Fibroblast of skin of abdomen (primary cell): ENCODE results near the gene ITPKB.
"Not testable (repeated sequence)": the region's sequence is repeated elsewhere in the genome, so short reads cannot be mapped to it uniquely, and the experiment has no call there.

Source experiments
- DNase-seq: peaks from one replicate; pipeline ENCODE4 v3.0.0-alpha.2; 2013

The ITPKB gene

DNA sequence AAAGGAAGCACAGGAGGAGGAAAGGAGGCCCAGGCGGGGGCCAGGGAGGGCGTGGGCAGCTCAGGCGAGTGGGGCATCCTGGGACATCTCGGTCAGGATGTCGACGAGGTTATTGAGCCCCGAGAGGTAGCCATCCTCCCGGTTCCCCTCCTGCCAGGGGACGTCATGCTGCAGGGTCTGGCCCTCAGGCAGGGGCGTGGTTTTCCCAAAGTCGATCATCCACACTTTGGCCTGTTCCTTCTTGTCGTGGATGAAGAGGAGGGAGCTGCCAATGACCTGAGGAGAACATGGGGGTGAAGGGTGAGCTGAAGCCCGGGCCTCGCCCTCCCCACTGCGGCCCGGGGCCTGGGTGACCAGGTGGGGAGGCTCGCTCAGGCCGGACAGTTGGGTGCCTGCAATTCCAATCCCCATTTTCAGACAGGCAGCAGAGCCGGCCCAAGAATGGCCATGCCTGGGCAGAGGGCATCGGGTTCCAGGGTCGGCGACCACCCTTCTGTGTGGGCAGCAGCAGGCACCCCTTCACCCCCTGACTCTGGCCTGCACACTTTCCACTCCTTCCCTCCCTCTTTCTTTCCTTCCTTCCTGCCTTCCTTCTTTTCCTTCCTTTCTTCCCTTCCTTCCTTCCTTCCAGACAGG lies 104.4 kb downstream of the ITPKB start:
- DNase-seq, result no peak

GRCh38 chr1:226634166-226634588 lies 104.9 kb downstream of the ITPKB start:
- peak; percentile 45 for DNase-seq

- no peak for DNase-seq
Observed at GRCh38 chr1:226633541-226634165, 105.4 kb downstream of the ITPKB start.

- no peak for DNase-seq
Observed at GRCh38 chr1:226632922-226633351, 106.1 kb downstream of the ITPKB start.

- no peak for DNase-seq
Observed at GRCh38 chr1:226632169-226632879, 106.8 kb downstream of the ITPKB start.

- no peak for DNase-seq
Observed at GRCh38 chr1:226631229-226632000, 107.7 kb downstream of the ITPKB start.

DNA sequence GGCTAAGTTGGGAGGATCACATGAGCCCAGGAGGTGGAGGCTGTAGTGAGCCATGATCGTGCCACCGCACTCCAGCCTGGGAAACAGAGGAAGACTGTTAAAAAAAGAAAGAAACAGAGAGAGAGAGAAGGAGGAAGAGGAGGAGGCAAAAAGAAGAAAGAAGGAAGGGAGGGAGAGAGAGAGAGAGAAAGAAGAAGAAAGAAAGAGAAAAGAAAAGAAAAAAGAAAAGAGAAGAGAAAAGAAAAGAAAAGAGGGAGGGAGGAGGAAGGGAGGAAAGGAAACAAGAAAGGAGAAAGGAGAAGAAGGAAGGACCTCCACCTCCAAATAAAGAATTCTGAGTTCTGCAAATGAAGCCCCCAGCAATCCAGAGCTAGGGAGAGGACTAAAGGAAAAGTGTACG lies 108.5 kb downstream of the ITPKB start:
- no peak for DNase-seq

DNA sequence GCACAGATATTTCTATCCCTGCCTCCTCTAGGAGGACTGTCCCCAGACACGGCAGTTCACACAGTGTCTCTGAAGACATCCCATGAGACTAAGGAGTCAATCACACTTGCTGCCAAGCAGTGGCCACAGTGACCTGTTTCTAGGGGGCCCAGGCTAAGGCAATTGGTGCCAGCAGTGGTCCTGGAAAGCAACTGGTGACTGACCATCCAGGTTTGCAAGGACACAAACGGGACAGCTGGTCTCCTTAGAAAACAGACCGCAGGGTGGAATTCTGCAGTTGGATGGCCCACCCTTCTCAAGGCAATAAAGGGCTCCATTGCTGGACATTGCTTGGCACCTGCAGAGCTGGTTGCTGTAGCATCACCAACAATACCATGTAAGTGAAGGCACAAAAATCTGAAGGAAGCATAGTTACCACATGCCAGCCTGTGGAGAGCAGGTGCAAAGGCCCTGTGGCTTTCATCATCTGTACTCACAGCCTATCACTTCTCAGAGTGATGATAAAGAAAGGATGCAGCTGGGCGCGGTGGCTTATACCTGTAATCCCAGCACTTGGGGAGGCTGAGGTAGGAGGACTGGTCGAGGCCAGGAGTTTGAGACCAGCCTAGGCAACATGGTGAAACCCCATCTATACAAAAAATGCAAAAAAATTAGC lies 109.1 kb downstream of the ITPKB start:
- DNase-seq, result no peak

DNA sequence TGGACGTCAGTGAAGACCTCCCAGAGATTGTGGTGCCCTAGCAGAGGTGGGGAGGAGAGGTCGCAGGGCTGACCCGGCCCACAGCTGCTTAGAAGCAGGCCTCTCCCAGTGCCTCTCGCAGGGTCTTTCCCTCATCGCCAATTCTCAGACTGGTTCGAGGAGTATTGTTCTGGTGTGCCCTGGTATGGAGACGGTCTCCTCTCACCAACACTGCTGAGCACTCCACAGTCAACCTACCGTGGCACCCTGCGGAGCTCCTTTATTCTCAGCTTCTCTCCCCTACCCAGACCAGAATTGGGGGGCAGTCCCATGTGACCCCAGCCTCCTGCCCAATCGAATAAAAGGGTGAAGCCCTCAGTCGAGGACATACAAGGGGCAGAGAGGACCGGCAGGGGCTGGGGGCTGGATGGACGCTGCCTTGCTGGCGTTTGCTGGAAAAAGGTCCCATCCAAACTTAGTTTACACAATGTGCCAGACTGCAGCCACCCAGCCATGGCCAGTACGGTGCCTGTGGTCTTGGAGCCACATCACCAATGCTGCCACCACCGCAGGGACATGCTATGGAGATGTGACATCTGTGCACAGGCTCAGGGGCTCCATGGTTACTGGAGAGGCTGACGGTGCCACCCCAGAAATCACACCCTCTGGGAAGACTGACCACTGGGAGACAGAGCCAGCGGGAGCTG lies 109.7 kb downstream of the ITPKB start:
- no peak for DNase-seq

DNA sequence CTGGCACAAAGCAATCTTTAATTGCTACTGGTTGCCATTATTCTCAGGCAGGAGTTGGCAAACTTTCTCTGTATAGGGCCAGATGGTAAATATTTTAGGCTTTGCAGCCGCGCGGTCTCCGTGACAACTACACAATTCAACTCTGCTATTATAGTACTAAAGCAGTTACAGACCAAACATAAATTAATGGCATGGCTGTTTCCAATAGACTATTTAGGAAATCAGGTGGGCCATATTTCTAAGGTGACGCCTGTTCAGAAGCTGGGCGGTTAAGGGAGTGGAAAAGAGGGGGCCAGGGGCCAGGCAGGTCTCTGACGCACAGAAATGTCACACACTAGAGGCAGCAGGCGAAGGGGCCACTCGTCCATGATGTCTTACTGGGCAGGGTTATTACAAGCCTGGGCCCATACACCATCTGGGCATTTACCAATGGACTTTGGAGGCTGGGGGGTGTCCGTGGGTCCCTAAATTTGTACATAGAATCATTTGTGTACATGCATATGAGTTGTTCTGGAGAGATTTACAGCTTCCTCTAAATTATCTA lies 110.4 kb downstream of the ITPKB start:
- DNase-seq, result no peak

DNA sequence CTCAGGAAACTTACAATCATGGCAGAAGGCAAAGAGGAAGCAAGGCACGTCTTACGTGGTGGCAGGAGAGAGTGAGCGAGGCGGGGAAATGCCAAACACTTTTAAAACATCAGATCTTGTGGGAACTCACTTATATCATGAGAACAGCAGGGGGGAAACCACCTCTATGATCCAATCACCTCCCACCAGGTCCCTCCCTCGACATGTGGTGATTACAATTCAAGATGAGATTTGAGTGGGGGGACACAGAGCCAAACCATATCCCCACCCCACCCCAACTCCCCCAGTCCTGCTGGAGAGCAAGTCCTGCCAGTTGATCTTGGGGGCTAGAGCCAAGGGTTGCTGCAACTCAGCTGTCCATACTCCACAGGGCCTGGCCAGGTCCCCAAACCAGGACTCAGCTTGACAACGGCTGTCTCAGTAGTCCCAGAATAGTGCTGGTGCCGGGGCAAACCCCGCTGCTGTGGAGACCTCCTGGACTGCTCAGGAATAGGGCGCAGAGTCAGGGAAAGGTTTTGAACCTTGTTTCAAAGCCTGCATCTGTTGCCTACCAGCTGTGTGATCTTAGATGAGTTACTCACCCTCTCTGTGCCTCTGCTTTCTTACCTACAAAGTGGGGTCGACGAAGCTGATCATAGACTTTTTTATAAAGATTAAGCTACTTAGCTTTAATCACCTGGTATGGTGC lies 111.0 kb downstream of the ITPKB start:
- no peak for DNase-seq

DNA sequence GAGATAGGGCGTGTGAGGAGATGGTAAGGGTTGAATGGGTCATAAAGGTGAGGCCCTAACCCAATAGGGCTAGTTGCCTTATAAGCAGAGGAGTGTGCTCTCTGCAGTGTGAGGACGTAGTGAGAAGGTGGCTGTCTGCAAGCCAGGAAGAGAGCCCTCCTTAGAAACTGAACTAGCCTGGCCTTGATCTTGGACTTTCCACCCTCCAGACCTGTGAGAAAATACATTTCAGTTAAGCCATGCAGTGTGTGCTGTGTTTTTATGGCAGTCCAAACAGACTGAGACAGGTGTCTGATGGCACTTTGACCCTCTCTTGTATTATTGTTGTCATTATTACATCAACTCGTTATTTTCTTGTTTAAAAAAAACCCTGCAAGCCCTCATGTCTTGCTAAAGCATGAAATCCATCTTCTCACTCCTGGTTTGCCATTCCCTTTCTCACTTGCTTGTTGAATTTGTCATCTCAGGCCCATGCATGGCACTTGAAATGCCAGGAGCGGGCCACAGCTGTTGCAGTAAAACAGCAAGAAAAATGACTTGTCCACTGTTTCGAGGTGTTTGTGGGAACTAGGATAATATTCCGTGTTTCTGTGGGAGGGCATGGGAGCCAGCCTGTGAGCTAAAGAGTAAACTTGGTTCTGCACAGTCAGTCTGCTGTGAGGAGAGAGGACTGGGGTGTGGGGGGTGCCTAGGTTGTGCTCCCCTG lies 111.9 kb downstream of the ITPKB start:
- no peak for DNase-seq

GRCh38 chr1:226626577-226626956 lies 112.5 kb downstream of the ITPKB start:
- peak; percentile 52 for DNase-seq

- no peak for DNase-seq
Observed at GRCh38 chr1:226625832-226626576, 113.1 kb downstream of the ITPKB start.

GRCh38 chr1:226625326-226625725 lies 113.8 kb downstream of the ITPKB start:
- DNase-seq, result no peak

- no peak for DNase-seq
Observed at GRCh38 chr1:226624526-226624925, 114.6 kb downstream of the ITPKB start.

DNA sequence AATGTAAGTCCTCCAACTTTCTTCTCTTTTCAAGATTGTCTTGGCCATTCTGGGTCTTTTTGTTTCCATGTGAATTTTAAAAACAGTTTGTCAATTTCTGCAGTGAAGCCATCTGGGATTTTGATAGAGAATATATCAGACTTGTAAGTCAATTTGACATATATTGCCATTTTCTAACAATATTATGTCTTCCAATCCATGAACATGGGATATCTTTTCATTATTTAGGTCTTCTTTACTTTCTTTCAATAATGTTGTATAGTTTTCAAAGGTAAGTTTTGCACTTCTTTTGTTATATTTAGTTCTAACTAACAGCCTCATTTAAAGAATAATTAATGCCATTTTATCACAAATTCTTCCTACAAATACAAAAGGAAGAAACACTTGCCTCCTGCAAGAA lies 117.1 kb downstream of the ITPKB start:
- DNase-seq, result no peak

- no peak for DNase-seq
Observed at GRCh38 chr1:226619031-226619430, 120.1 kb downstream of the ITPKB start.

DNA sequence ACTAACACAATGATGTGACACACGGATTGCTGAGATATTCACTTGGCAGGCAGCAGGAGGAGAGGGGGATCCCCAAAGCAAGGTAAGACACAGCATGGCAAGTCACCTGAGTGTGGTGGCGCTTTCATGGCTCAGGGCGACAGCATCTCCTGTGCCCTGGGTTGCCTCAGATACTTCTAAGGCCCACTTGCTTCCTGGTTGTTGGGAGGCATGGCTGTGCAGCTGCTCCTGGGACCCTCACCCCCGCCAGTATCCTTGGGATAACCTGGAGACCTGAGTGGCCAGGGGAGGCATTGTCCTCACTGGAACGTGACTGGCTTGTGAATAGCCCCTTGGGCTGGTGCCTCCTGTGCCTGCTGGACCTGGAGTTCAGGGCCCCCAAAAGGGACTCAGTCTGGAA lies 120.7 kb downstream of the ITPKB start:
- no peak for DNase-seq

GRCh38 chr1:226617719-226618118 lies 121.4 kb downstream of the ITPKB start:
- not testable (repeated sequence) for DNase-seq
